HG02840 (cell line): ENCODE data around the gene ADAMTS19.

Experiments
- ATAC-seq: cut with Tn5 transposase; IDR thresholded peaks from one replicate; pipeline ENCODE4 v1.9.1; 2021; ENCODE audit warnings: mild to moderate bottlenecking, moderate library complexity, moderate number of reproducible peaks; ENCODE audit not compliant: unreplicated experiment, low FRiP score

The ADAMTS19 gene

GRCh38 chr5:129461711-129462332, 1.7 kb downstream of the ADAMTS19 start:
- ATAC-seq: no peak

DNA sequence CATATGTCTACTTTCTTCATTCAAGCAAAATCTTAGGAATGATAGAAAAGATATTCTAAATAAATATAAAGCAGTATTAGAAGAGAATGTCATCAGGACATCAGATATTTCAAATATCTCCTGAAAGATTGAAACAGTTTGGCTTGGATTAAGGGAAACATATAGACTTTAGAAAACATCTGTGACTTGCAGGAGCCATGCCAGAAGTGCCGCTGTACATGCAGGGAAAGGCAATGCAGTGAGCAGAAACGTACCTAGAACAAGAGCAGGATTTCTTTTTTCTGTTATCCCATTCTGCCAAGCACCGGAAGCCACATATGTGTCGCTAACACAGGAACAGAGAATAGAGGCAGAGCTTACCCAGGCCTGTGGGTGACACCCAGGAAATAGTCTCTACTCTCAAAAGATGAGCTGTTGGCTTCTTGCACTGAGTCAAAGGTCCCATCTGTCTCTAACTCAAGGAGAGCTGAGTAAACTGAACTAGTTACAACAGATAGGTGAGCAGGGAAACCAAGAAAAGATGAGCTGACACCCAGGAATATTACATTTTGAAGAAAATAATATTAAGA, 5.8 kb downstream of the ADAMTS19 start:
- no peak for ATAC-seq

- no peak for ATAC-seq
Measured at GRCh38 chr5:129474544-129474943, 14.4 kb downstream of the ADAMTS19 start.

- ATAC-seq: no peak
Measured at GRCh38 chr5:129476751-129477150, 16.7 kb downstream of the ADAMTS19 start.

DNA sequence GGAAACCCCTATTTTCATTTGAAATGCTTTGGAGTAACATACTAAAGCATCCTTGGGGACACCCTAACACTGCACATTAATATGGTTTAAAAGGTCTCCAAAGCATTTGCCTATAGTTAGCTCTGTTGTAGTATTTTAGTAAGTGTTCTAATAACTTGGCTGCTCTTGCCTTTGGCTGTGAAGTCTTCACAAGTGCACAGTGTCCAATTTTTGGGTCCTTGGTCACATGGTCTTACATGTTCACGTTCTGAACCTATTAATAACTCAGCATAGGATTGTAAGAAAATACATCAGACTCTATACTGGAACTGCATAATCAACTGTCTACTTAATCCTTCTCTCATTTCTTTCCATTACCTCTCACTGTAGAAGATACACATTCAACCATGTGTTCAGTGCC, 17.4 kb downstream of the ADAMTS19 start:
- ATAC-seq: no peak

DNA sequence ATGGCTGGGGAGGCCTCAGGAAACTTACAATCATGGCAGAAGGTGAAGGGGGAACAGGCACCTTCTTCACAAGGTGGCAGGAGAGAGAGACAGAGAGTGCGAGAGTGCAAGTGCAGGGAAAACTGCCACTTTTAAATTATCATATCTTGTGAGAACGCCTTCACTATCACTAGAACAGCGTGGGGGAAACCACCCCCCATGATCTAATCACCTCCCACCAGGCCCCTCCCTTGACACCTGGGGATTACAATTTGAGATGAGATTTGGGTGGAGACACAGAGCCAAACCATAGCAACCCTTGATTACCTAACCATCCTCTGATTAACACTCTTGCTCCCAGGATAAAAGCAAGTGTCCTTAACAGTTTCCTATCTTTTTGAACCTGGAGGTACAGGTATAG, 21.1 kb downstream of the ADAMTS19 start:
- no peak for ATAC-seq

DNA sequence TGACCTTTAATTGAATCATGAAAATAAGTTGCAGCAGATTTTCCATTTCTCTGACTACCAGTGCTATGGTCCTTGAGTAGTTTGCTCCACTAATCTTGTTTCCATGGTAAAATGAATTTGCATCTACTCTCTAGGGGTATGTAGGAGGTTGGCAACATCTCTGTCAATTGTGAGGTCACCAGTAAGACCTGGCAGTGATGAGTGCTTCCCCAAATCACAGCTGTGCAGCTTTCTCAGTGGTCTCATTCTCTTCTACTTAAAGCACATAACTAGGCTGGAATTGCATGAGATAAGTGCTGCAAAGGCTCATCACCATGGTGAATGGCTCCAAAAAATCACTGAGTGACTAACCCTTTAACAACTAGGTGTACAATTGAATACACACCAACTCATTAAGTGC, 36.3 kb downstream of the ADAMTS19 start:
- ATAC-seq: no peak

DNA sequence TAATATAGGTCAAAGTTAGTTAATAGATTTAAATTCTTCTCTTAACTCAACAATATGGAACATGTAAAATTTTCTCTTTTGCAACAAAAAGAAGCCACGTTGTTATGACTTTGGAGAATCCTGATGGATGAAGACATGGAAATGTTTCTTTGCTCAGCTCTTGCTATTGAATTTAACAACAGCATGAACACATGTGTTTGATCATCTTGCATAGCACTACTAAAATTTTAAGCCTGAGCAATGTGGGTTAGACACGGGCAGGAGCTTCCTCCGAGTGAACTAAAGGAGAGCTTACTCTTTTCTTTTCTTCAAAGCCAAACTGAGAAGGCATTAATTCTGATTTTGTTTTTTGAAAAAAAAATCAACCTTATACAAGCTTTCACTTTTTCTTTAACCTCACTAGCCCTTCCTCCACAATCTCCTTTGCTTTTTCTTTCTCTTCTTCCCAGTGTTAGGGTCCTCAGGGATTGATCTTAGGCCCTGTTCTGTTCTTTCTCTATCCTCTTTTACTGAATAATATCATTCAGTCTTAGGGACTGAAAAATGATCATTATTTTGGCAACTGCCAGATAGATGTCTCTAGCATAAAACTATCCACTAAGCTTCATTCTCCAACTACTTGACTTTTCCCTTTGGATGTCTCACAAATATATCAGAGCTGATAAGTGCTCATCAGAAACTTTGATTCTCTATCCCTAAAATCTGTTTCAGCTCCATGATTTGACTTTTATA, 36.9 kb downstream of the ADAMTS19 start:
- ATAC-seq: no peak

DNA sequence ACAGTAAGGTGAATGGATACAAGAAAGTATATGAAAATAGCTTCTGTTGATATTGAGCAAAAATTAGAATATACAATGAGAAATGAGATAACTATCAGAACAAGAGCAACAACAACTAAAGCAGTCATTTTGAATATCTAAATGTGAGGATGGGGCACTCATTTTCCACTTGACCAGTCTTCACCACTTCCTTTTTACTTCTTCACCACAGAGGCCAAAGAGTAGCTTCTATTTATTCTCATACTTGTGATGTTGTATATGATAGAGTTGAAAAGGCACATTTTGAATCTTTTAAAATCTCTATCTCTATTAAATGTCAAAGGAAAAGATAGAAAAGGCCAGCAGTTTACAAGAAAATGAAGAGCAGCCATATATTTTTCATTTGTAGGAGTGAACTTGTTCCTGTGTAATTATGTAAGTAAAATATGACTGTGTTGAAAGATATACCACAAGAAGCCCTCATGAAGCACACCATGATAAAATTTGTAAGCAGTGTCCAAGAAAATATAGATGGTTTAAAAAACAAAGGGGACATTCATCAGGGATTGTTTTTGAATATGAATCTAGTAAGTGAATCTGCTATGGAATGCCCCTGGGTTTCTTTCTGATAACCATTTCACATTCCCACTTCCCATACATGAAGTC, 39.2 kb downstream of the ADAMTS19 start:
- ATAC-seq: no peak

DNA sequence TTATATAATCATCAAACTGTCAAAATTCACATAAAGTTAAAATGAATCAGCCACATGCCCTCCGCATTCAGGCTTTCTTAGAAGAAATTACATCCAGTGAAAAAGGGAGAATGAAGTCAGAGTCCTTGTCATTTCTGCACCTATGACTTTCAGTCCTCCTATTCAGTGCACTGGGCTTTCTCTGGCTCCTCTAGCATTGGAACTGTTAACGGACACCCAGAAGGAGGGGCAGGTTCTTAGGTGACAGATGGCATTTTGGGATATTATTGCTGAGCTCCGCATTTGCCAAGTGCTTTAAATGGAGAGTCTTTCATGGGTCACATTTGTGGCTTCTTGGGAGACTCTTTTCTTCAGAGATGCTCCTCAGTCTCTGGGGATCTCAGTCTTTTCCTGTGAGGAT, 40.0 kb downstream of the ADAMTS19 start:
- ATAC-seq: no peak

- ATAC-seq: no peak
Measured at GRCh38 chr5:129506086-129506485, 46.0 kb downstream of the ADAMTS19 start.

DNA sequence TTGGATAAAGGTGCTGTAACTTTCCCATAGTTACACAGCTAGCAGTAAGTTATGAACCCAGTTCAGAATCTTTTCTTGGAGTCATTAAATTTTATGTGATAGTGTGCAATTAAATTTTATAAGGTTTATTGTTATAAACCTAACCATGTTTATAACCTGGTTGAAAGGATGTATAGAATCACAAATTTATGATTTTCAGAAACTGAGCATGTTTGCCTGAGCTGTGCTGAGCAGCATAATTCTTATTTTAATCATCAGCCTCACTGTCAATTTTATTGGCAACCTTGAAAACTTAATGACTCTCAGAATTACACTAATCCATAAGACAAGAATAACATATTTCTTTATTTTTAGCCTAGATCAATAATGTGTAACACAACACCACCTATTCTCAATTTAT, 46.9 kb downstream of the ADAMTS19 start:
- ATAC-seq: no peak

GRCh38 chr5:129507527-129507926, 47.4 kb downstream of the ADAMTS19 start:
- ATAC-seq: no peak

GRCh38 chr5:129508606-129509005, 48.5 kb downstream of the ADAMTS19 start:
- ATAC-seq: no peak

GRCh38 chr5:129509363-129509975, 49.4 kb downstream of the ADAMTS19 start:
- ATAC-seq: no peak

DNA sequence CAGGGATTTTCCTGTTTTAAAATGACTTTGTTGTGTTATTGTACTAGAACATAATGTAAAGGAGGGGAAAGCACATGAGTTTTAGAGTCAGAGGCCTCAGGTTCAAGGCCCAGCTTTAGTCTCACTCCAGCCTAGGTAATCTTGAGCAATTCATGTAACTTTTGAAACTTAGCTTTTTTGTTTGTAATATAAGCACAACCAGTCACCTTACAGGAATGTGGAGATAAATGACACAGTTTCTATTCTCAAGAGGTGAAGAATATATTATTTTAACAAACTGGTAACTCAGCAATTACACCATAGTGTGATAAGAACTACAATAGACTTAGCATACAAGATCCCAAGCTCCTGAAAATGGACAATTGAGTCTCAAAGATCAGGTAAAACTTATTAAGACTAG, 51.2 kb downstream of the ADAMTS19 start:
- no peak for ATAC-seq

DNA sequence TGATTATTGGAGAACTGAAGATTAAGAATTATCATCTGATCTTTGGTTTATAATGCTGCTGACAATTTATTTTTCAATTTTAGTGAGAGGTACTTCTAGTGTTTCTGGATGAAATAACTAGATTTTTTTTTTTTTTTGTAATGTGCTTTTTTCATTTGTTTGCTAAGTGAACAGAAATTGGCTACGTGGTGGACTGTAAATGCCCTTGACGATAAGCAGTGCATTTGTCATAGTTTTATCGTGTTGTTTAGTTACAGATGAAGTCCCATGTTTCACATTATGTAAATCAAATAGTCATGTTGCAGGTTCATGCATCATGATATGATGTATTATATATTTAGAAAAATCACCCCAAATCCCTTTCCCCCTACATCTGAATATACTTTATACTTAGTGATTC, 81.0 kb downstream of the ADAMTS19 start:
- ATAC-seq: no peak

GRCh38 chr5:129541648-129542251, 81.7 kb downstream of the ADAMTS19 start:
- ATAC-seq: no peak

- no peak for ATAC-seq
Measured at GRCh38 chr5:129547137-129547536, 87.0 kb downstream of the ADAMTS19 start.

DNA sequence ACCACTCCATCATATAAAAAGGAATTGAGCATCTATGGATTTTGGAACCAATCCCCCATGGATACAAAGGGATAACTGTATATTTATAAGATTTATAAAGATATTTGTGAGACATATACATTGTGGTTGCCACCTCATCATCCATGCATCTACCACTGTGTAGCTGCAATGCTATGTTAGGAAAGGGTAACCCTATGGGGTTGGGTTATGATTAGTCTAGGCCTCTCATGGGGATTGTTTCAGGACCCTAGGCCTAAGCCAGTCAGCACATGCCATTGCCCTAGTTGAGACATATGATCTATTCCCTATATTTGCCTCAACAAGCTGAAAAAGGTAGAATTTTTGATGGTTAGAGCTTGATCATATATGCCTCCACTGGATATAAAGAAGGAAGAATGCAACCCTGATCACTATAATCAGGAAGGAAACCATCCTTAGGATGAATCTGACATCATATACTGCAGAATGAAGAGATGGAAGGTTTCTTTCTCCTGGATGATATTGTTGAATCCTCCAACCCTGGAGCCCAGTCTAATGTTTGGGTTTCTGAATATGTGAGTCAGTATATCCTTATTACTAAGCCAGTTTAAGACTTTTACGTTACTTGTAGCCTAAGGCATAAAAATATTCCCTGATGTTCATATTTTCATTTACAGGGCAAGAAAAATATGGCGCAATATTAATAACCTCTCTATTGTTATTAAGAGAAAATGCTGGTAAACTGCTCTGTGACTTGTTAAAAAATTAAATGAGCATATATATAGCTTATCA, 94.2 kb downstream of the ADAMTS19 start:
- ATAC-seq: no peak
